ENCODE results near the gene ATRNL1.
"Not testable (repeated sequence)": the region's sequence is repeated elsewhere in the genome, so short reads cannot be mapped to it uniquely, and the experiment has no call there.

Gene ATRNL1

GRCh38 chr10:115091161-115091560, 2.0 kb upstream of the ATRNL1 start:
- no peak overlapping the region for H3K27ac ChIP-seq
- no peak overlapping the region for H3K4me3 ChIP-seq

DNA sequence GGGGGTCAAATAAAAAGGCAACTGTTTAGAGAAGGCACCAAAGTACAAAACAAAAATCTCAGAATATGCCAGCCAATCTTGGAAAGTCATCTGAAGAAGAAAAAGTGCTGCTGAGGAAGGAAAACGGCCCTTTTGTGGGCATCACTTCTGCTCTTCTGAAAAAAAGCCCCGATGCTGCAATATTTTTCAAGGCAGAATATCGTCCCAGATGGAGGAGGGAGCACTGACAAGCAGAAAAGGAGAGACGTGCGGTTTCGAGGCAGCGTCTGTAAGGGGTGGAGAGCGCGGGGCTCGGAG, 959 bp upstream of the ATRNL1 start:
- Histone ChIP-seq H3K4me3 (peak overlapping the region; percentile 42 to 63 (median 54)), H3K27ac (no peak overlapping the region)

- peak overlapping the region in 7 of 21 experiments; percentile 1 to 63 (median 35) for H3K27ac ChIP-seq
Measured at GRCh38 chr10:115092555-115093285, 445 bp upstream of the ATRNL1 start.

DNA sequence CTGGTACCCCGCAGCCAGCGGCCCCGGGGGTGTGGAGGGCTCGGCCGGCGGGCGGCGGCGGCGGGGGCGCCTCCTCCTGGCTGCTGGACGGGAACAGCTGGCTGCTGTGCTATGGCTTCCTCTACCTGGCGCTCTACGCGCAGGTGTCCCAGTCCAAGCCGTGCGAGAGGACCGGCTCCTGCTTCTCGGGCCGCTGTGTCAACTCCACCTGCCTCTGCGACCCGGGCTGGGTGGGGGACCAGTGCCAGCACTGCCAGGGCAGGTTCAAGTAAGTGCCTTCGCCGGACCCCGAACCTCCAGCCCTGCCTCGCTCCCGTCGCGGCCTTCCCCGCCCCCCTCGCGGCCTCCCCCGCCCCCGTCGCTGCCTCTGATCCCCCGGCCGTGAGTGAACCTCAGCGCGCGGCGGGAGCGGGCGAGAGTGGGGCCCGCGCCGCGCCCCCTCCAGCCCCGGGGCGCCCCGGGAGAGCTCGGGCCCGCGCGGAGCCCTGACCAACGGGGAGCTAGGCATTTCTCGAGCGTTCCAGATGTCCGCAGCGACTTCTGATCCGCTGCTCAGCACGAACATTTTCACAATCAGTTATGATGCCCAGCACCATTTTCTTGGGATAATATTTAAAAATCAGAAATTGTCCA, 727 bp downstream of the ATRNL1 start:
- Histone ChIP-seq H3K27ac (no peak overlapping the region), H3K4me3 (peak overlapping the region; percentile 42 to 63 (median 54))

More at GRCh38 chr10:115092555-115093285, 445 bp upstream of the ATRNL1 start:
- peak overlapping the region; percentile 42 to 63 (median 54) for H3K4me3 ChIP-seq

- Histone ChIP-seq H3K27ac (no peak overlapping the region), H3K4me3 (peak overlapping the region in 3 of 7 experiments; percentile 55 to 63 (median 58))
Measured at GRCh38 chr10:115094416-115095140, 1.4 kb downstream of the ATRNL1 start.

DNA sequence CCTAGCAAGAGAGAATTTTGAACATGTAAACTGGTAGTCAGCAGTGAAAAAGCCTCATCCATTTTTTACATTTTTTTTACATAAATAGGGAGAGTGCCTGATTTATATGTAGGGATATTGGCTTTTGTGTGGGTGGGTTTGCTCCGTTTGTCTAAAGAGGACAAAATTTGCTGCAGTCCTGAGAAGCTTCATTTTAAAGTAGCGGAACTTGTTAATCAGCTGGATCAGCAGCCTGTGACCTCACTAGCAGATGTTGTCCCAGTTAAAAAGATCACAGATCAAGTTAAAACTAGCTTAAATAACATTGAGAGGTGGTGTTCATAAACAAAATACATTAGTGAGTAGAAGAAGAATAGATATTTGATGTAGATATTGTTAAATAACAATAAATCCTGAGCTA, 2.6 kb downstream of the ATRNL1 start:
- Histone ChIP-seq H3K27ac (no peak overlapping the region), H3K4me3 (no peak overlapping the region)

DNA sequence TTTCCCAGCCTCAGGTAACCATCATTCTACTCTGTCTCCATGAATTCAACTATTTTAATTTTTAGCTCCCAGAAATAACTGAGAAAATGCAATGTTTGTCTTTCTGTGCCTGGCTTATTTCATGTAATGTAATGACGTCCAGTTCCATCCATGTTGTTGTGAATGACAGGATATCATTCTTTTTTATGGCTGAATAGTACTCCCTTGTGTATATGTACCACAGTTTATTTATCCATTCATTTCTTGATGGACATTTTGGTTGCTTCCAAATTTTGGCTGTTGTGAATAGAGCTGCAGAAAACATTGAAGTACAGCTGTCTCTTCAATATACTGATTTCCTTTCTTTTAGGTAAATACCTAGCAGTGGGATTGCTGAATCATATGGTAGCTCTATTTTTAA, 10.5 kb downstream of the ATRNL1 start:
- Histone ChIP-seq H3K27ac (no peak overlapping the region), H3K4me3 (no peak overlapping the region)

DNA sequence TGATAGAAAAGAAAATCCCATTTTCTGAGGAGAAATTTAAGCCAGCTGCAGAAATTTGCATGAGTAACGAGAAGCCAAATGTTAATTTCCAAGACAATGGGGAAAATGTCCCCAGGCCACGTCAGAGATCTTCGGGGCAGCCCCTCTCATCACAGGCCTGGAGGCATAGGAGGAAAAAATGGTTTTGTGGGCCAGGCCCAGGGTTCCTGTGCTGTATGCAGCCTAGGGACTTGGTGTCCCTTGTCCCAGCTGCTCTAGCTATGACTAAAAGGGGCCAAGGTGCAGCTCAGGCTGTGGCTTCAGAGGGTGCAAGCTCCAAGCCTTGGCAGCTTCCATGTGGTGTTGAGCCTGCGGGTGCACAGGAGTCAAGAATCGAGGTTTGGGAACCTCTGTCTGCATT, 12.2 kb downstream of the ATRNL1 start:
- H3K27ac ChIP-seq, H3K4me3 ChIP-seq: not testable (repeated sequence)

GRCh38 chr10:115107830-115108229, 14.7 kb downstream of the ATRNL1 start:
- Histone ChIP-seq H3K27ac (no peak overlapping the region), H3K4me3 (no peak overlapping the region)

DNA sequence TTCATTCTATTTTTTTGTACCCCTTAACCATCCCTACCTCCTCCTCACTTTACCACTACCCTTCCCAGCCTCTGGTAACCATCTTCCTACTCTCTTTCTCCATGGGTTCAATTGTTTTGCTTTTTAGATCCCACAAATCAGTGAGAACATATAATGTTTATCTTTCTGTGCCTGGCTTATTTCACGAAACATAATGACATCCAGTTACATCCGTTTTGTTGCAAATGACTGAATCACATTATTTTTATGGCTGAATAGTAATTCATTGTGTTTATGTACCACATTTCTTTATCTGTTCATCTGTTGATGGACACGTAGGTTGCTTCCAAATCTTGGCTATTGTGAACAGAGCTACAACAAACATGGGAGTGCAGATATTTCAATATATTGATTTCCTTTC, 24.1 kb downstream of the ATRNL1 start:
- Histone ChIP-seq H3K27ac (no peak overlapping the region), H3K4me3 (no peak overlapping the region)

GRCh38 chr10:115118346-115118745, 25.2 kb downstream of the ATRNL1 start:
- no peak overlapping the region for H3K27ac ChIP-seq
- no peak overlapping the region for H3K4me3 ChIP-seq

- no peak overlapping the region for H3K4me3 ChIP-seq
Measured at GRCh38 chr10:115125505-115125904, 32.3 kb downstream of the ATRNL1 start.

GRCh38 chr10:115129752-115130151, 36.6 kb downstream of the ATRNL1 start:
- no peak overlapping the region for H3K27ac ChIP-seq
- H3K4me3 ChIP-seq = no peak overlapping the region

More at GRCh38 chr10:115125505-115125904, 32.3 kb downstream of the ATRNL1 start:
- no peak overlapping the region for H3K27ac ChIP-seq

DNA sequence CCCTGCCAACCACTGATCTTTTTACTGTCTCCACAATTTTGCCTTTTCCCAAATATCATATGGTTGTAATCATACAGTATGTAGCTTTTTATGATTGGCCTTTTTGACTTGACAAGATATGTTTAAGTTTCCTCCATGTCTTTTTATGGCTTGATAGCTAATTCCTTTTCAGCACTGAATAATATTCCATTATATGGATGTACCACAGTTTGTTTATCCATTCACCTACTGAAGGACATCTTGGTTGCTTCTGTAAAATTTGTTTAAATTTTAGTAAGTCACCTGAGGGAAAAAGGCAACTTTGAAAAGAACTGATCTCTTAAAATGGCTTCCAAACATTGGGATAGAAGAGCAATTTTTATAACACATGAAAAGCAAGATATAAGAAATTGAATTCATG, 43.5 kb downstream of the ATRNL1 start:
- Histone ChIP-seq H3K27ac (no peak overlapping the region), H3K4me3 (no peak overlapping the region)

GRCh38 chr10:115141254-115141653, 48.1 kb downstream of the ATRNL1 start:
- H3K4me3 ChIP-seq = no peak overlapping the region
- no peak overlapping the region for H3K27ac ChIP-seq

DNA sequence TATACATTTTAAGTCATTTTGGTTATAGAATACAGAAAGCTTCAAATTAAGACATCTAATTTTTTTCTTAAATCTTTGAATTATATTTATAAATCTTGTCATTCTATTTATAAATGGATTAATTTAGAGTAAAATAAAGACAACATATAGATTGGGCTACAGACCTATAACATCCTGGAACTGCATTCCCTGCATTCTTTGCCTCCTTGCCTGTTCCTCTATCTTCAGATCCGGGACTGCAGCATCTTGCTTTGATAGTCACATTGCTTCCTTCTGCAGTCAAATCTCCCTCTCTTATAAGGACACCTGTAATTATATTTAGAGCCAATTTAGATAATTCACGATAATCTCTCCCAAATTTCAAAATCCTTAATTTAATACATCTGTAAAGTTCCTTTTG, 64.2 kb downstream of the ATRNL1 start:
- Histone ChIP-seq H3K4me3 (no peak overlapping the region), H3K27ac (no peak overlapping the region)

DNA sequence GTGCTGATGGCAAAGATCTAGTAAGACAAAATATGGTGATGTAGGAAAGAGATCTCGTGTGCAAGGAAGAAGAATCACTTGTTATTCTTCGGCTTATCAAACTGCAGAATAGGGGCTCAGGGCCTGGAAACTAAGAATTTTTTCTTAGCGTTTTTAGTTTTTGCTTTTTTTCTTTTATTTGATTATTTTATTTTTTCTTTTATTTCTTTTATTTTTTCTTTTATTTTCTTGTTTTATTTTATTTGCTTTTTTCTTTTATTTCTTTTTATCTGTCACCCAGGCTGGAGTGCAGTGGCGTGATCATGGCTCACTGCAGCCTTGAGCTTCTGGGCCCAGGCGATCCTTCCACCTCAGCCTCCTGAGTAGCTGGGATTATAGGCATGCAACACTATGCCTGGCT, 70.0 kb downstream of the ATRNL1 start:
- H3K4me3 ChIP-seq = no peak overlapping the region
- no peak overlapping the region for H3K27ac ChIP-seq

GRCh38 chr10:115164220-115164619, 71.1 kb downstream of the ATRNL1 start:
- no peak overlapping the region for H3K4me3 ChIP-seq
- no peak overlapping the region for H3K27ac ChIP-seq

- no peak overlapping the region for H3K4me3 ChIP-seq
- H3K27ac ChIP-seq = no peak overlapping the region
Measured at GRCh38 chr10:115167751-115168150, 74.6 kb downstream of the ATRNL1 start.

DNA sequence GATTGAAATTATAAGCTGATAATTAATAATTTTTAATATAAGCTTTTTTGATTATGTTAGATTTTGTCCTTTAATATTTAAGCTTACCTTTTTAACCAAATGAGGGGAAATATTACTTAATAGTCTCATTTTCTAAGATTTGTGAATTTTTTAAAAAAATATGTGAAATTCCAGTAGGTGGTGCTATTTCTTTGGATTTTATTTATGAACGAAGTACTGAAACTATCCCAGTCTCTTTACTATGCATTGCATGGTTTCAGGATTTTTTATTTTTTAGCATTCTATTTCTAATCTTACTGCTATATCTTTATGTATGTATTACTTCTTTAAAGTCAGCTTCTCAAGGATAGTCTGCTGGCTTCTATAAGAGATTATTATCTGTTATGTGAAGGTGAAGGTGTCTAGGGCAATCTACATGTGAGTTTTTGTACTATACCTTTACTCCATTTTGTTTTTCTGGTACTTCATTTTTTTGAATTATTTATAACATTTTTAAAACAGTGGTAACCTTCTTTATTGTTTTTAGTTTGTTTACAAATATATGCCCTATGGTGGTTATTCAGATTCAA, 78.3 kb downstream of the ATRNL1 start:
- no peak overlapping the region for H3K27ac ChIP-seq
- no peak overlapping the region for H3K4me3 ChIP-seq
